GM12875 (cell line): ENCODE measurements around the gene USP34.

Source experiments
- H3K4me3 ChIP-seq: one replicate; pipeline ENCODE4 v1.5.1; 2011; ENCODE audit warnings: low read depth, low read length, control low read depth
- CTCF ChIP-seq: IDR thresholded peaks from 2 replicates; pipeline ENCODE4 v1.5.1; 2011; ENCODE audit warnings: low read depth, mild to moderate bottlenecking, control low read depth, inconsistent platforms, low read length, moderate library complexity, borderline replicate concordance; ENCODE audit not compliant: insufficient read depth

The USP34 gene

DNA sequence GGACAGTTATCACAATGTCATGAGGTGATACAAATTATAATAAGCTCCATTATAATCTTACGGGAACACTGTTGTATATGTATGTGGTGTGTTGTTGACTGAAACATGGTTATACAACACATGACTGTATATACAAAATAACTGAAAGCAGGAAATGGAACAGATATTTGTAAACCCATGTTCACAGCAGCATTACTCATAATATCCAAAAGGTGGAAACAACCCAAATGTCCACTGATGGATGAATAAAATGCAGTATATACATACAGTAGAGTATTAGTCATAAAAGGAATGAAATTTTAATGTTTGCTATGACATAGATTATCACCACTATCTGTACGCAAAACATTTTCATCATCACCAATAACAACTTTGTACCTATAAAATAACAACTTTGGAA, 107.3 kb downstream of the USP34 start:
- TF ChIP-seq CTCF, result no peak
- no peak overlapping the region for H3K4me3 ChIP-seq

- TF ChIP-seq CTCF, result no peak
- no peak overlapping the region for H3K4me3 ChIP-seq
Observed at GRCh38 chr2:61362873-61363272, 108.0 kb downstream of the USP34 start.

- H3K4me3 ChIP-seq, result no peak overlapping the region
- no peak for TF ChIP-seq CTCF
Observed at GRCh38 chr2:61361068-61361467, 109.8 kb downstream of the USP34 start.

DNA sequence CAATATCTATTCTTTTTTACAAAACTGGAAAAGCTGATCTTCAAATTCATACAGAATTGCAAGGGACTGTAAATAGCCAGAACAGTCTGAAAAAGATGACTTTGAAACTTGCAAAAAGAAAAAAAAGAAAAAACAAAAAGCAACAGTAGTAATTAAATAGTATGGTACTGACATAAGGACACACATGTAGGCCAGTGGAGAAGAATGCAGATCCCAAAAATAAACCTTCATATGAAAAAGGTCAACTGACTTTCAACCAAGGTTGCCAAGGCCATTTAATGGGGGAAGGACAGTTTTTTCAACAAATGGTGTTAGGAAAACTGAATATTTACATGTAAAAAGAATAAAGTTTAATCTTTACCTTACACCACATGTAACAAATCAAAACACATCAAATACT, 111.8 kb downstream of the USP34 start:
- TF ChIP-seq CTCF, result no peak
- H3K4me3 ChIP-seq, result no peak overlapping the region

DNA sequence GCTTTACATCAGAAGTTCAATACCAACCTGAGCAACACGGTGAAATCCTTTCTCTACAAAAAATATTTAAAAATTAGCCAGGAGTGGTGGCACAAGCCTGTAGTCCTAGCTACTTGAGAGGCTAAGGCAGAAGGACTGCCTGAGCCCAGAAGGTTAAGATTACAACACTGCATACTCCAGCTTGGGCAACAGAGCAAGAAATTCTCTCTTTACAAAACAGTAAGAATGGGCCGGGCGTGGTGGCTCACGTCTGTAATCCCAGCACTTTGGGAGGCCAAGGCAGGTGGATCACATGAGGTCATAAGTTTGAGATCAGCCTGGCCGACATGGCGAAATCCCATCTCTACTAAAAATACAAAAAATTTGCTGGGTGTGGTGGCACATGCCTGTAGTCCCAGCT, 113.2 kb downstream of the USP34 start:
- no peak for TF ChIP-seq CTCF
- H3K4me3 ChIP-seq, result no peak overlapping the region

GRCh38 chr2:61356958-61357350, 113.9 kb downstream of the USP34 start:
- no peak for TF ChIP-seq CTCF
- H3K4me3 ChIP-seq, result no peak overlapping the region

DNA sequence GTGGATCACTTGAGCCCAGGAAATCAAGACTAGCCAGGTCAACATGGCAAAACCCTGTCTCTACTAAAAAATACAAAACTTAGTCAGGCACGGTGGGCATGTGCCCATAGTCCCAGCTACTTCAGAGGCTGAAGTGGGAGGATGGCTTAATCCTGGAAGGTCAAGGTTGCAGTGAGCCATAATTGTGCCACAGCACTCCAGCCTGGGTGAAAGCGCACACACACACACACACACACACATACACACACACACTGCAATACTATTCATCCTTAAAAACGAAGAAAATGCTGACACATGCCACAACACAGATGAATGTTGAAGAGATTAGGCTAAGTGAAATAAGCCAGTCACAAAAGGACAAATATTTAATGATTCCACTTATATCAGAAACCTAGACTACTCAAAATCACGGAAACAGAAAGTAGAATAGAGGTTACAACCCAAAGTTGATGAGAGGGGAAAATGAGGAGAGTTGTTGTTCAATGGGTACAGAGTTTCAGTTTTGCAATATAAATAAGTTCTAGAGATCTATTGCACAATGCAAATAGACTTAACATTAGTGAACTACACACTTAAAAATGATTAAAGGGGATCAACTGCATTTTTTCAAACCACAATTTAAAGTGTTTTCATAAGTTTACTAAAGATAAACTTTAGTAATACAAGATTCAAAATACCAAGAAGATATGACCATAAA, 114.5 kb downstream of the USP34 start:
- no peak for TF ChIP-seq CTCF
- H3K4me3 ChIP-seq, result no peak overlapping the region
